GM18502 (cell line): ENCODE measurements around the gene CRIM1.

Source experiments
- ATAC-seq: cut with Tn5 transposase; IDR thresholded peaks from one replicate; pipeline ENCODE4 v1.9.1; 2021; ENCODE audit warnings: mild to moderate bottlenecking; ENCODE audit not compliant: unreplicated experiment, poor library complexity

CRIM1 gene

DNA sequence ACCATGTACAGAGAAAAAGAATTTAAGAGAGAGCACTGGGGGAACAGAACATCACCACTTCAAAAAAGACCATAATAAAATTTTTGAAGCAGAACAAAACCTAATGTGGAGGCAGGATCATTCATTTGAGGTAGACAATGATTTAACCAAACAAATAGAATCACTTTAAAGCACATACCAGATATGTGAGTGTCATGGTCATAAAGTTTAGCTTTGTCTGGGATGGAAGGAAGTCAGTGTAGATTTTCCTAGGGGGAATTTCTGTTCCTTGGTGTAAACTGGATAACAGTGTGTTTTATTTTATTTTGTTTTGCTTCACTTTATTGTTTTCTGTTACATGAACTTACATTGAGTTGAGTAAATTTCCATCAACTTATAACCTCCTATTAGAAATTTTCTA is 120.8 kb downstream of the CRIM1 start:
- ATAC-seq: no peak

DNA sequence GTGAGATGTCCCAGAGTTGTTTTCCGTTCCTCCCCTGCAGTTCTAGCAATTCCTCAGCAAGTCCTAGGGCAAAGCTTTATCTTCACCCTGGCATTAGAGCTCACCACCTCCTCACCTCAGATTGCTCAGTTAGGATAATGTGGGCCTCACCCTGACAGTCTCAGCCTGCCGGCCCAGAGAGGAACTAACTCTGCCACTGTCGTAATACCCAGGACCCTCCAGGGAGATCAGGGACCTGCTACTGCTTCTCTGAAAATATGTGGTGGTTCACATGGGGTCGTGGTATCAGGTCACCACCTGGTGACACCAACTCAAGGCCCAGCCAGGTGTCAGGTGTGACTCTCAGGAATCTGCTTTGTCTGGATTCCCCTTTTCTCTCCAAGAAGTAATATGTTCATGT is 121.7 kb downstream of the CRIM1 start:
- no peak for ATAC-seq

DNA sequence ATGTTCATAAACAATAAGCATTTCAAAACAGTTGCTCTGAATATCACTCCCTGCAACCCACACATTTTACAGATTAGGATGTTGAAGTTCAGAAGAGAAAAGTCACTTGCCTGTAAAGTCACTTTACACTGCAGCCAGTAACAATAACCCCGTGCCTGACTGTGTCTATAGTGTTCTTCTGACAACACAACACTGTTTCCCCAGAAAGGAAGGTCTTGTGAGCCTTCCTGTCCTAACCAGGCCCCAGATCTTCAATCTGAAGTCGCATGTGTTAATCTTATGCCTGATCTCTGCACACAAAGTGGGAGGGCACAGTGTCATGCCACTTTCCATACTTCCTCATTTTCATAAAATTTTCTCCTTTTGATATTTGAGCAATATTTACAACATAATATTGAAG is 122.2 kb downstream of the CRIM1 start:
- no peak for ATAC-seq

DNA sequence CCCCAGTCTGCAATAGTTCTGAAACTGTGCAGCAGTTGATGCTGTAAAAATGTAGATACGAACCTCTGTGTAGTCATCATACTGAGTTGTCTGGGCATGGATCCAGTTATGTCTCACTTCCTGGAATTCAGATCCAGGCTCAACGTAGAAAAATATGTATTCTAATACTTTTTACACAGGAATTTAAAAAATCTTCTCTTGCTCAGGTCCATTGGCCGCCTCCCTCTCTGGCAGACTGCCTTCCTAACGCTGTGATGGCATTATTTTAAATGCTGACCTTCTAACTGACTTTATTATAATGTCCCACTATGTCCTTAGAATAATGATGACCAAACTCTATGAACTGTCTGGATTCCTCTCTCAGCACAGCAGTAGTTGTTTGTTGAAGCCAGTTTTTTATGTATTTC is 122.8 kb downstream of the CRIM1 start:
- ATAC-seq: no peak

DNA sequence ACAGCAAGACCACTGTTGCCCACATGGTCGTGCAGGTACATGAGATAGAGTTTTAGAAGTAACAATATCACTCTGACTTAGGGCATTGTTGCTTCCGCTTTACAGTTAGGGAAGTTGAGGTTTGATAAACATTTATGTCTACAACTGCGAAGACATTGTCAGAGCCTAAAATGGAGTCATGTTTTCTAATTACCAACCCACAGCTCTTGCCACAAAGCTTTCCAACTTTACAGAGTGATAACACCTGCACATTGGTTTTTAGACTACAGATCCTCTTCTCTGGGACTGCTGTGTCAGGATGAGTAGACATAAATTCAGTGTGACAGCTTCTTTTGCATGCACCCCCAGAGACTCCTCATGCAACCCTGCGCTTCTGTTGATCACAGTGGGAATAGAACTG is 123.4 kb downstream of the CRIM1 start:
- ATAC-seq: no peak

DNA sequence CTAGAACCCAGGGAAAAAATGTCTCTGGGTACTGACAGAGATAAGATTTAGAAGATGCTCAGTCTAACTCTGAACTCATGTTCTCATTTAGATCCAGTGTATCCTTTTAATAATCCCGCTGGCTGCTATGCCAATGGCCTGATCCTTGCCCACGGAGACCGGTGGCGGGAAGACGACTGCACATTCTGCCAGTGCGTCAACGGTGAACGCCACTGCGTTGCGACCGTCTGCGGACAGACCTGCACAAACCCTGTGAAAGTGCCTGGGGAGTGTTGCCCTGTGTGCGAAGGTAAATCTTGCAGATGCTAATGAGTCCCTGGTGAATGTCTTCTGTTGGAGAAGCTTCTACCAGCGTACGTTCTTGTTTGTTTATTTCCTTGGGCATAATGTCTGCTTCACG is 123.8 kb downstream of the CRIM1 start:
- no peak for ATAC-seq

DNA sequence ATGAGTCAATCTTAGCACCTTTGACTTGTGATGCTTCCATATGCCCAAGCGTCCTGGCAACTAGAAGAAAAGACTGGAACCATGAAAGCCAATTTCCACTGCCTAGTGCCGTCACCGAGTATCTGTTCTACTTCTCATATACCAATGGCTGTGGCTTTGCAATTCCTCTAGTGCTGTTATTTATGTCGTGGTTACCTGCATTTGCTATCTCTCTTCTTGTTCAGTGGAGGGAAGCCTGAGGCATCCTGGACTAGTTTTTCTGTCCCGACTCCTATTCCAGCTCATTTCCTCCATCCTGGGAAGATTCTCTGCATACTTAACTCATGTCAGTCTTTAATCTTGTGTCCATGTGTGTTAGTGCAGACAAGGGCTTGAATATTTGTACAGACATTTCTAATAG is 124.5 kb downstream of the CRIM1 start:
- ATAC-seq: no peak

DNA sequence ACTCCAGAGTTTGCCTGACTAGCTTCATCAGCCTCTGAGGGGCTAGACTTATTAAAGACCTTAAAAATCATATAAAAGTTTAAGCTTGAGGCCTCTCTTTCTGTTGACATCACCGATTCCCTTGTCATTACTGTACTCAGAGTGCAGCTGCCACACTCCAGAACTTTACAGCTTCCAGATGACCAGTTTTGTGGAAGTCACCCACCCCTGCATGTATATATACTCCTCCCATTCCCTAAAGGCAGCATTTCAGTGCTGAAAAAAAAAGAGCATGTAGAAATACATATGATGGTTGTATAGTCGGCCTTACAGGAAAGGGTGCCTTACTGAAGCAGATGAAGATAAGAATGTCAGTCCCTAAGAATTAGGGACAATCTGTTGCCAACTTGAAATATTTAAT is 125.1 kb downstream of the CRIM1 start:
- ATAC-seq: no peak

DNA sequence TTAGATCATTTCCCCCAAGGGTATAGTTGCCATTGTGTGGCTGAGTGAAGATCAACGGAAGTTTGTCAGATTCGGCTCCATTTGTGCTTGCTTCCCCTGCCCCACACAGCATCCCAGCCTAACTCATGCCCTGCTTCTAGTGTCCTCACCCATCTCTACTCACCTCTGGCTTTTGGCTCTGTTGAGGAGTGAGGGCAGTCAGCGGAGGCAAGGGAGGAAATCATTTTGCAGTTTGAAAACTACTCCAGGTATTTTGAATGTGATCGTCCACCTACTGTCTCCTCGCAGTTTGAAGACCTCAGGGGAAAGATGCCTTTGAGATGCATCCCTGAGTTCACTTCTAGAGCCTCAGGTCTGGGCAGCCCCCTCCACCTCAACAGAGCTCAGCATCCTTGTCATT is 126.1 kb downstream of the CRIM1 start:
- ATAC-seq: no peak

DNA sequence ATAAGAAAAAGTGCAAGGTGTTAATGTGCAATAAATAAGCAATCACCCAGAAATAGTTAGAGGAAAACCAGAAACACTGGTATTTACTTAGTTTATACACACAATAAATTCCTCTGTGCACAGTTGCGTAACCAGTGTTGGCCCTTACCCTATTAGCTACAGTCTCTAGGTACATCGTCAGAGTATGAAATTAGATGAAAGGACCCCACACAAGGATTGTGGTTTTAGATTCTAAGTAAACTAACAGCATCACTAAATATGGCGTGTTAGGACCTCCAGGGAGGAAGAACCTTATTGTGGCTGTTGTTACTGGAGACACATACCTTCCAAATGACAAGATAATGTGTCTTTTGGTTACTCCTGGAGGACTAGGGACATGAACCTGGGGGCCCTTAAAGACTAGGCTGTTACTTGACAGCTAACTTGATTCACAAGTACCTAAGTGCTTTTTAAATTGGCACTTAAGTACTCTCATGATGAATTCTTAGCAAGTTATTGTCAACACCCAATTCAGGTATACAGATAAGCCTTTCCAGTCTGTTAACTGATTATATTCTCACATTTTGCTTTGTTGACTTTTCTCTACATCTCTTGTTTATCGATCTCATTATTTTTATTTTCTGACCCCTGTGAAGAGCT is 127.1 kb downstream of the CRIM1 start:
- ATAC-seq: no peak

DNA sequence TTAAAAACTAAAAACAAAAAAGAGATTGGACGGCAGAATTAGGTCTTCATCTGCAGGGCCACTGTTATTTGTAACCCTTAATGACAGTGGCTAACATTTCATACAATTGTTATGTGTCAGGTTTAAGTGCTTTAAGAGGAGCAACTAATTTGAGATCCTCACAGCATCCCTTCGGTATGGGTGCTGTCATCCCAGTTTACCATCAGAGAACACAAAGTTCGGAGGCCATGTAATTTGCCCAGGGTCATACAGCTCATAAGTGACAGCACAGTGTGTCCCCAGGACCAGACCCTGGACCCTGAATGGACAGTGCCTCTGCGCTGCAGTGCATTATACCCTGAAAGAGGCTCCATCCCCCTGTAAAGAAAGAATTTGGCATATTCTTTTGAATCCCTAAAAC is 127.7 kb downstream of the CRIM1 start:
- no peak for ATAC-seq

DNA sequence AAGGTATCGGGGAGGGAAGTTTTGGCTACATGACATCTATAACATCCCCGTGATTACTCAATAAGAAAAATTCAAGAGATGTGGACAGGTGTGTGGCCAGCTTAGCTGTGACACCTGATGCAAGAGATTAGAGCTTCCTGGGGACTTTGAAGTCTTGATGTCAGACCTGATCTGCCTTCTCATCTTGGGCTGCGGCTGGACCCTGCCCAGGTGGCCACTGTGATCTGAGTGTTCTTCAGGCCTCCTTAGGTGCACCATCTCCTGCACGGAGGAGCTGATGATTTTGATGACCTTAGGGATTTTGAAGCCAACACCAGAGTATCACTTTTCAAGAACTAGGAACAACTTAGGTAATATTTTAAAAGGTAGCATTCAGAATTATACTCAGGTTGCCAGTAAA is 128.9 kb downstream of the CRIM1 start:
- no peak for ATAC-seq

DNA sequence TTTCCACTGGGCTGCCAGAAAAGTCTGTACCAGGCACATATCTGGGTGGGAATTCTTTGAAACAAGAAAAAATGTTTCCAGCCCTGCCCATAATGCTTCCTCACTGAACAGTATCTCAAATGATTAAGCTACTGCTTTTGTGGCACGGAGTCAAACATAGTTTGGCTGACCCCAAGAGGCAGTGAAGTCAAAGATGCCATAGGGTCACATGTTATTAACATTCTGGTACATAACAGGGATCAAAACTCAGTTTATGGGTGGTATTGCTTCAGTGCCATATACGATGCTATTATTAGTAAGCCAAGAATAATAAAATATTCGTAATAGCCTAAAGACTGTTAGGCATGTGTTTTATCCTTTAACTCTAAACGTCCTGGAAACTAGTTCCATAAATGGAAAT is 129.9 kb downstream of the CRIM1 start:
- no peak for ATAC-seq

DNA sequence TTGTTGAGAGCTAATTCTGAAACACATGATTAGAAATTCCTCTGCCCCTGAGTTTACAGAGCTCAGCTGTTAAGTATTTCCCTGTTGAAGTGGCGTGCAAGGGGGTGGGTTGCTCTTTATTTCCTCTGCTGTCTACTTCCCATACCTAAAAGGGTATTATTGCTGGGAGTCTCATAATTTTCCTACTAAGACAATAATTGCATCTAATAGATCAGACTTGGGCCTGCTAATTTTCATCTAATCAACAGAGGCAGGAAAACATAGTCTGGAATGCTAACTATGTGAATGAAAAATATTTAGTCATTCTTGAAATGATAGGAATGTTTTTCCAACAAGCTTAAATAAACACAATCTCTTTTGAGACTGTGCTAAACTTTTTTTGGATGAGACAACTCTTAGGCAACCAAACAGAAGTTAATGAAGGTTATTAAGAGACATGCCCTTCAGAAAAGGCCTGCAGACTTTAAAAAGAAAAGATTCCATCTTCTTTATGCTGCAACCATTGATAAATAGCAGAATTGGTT is 131.0 kb downstream of the CRIM1 start:
- no peak for ATAC-seq

DNA sequence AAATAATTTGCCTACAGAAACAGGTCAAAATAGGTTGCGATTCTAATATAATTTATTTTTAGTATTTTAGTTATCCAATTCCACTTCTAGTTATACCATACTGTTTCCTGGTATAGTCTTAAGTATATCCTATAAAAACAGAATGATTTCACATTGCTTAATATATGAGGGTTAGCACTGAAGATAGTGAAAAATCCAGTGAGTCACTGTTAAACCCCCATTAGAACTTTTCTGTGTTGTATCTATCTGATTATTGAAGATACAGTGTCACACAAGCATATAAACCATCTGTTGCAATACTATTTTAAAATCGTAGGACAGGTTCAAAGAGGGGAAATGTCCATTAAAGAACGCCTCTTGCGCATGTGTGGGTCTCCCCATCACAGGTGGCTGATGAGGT is 132.4 kb downstream of the CRIM1 start:
- no peak for ATAC-seq

DNA sequence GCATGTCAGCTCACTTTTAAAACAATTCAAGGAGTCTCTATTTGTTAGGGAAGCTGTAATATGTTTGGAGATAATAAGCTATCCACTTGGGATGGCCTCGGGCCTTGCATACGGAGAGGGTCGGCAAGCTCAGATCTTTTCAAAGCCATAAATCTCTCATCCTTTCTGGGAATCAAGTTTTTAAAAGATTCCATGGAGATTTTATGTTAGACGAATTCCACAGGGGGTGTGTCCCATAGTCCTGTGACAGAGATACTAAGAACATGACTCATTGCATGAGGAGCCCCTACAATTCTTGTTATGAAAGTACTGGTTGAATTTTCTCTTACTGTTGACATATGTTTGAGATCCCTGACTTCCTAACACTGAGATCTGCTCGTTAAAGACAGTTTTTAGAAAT is 133.7 kb downstream of the CRIM1 start:
- no peak for ATAC-seq

DNA sequence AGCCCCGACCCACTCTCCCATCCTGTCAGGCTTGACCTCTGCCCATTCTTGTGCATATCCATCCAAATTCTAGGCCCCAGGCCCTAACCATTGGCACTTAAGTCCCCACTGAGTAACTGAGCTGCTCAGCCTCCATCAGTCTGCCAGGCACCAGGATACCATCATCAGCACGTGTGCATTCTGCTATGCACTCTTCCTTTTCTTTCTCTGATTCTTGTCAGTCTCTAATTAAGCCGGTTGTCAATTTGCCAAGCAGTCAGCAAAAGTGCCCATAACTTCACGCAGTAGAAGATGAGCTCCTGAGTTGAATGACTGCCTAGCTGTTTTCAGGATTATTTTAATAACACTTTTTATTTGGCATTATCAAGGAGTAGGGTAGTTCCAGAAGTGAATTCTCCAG is 135.2 kb downstream of the CRIM1 start:
- no peak for ATAC-seq

DNA sequence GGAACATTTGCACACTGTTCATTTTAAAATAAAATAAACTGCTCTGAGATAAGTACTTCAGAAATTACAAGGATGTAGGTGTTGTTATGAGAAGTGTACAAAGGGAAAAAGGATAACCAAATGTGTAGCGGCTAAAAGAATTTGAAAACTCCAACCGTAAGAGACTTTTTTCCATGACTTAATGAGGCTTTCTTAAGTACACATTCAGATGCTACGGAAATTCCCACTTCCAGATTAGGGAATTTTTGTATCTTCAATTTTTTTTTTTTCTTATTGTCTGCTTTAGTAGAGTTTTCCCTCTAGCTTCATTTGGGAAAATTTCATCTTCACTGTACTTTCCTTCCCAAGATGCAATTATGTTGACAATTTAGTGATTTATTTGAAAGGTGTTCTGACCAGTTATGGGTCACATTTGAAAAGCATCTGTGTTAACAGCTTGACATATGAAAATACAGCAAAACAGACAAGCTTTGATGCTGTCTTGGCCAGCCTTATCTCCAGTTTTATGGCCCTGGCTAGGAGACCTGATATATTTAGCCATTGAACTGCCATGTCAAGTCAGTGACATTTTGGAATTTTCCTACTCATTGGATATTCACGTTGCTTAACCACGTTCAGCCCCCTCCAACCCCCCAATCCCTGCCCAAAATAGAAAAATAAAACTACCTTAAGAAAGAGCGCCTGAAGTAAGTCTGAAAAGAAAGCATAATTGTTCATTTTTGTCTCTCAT is 136.8 kb downstream of the CRIM1 start:
- no peak for ATAC-seq

DNA sequence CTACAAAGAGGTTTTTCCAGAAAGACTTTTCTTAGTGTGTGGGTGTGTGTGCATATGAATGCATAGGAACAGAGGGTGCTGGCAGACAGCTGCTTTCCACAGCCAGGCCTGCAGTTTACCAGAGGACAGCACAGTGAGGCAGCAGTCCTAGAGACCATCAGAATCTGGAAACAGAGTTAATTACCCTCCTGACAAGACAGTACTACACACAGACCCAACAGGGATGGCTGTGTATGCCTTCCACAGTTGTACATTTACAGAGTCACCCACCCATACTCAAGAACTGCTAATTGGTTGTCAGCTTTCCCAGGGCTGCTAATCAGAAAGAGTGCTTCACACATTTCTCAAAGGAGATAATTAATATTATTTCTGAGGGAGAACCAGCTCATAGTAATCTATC is 137.7 kb downstream of the CRIM1 start:
- ATAC-seq: no peak

DNA sequence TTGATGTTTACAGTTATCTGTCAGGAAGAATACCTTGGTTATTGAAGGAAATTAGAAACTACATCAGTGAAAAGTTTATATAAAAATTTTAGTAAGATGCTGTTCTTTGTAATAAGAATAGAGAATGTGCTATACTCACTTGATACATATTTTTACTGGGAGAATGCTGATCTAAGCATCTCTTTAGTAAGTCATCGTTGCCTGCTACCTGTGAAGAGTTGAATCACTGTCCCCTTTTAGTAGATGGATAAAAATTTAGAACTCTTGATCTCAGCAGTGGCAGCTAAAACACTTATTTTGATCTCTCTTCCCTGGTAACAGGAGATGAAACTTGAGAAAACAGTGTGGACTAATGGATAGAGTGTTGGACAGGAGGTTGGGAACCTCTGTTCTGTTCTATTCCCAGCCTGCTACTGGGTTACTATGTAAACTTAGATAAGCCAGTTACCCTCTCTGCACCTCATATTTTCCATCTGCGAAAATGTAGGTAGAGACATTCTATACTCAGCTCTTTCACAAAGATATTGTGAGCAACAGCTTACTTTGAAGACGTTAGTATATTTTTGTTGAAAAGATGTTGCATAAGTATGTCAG is 142.1 kb downstream of the CRIM1 start:
- ATAC-seq: no peak

DNA sequence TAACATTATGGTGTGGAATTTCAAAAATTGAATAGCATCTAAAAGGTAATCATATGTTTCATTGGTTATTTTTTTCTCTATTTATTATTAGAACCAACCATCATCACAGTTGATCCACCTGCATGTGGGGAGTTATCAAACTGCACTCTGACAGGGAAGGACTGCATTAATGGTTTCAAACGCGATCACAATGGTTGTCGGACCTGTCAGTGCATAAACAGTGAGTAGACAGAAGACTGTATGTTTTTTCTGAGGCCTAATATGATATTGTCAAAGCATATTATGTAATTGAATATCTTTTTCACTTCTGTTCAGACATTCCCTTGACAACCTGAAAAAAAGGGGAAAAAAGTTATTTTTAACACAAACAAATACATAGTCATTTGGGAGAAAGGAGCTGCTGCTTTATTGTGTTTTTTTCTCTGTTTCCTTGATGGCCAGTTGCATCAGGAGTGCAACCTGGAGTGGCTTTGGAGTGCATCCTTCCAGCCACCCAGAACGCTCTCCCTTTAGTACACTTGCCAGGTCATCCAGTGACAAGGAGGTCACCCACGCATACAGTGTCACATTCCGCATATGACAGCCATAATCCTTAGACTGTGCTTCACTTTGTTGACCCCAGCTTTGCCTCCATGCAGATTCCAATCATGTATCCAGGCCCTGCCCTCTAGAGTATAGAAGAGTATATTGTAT is 143.7 kb downstream of the CRIM1 start:
- ATAC-seq: no peak
